Fibroblast of upper back skin (primary cell): ENCODE results near the gene LRRC36.
A peak's percentile ranks its signal among the peaks of the same experiment; 100 is the strongest.

Experiments
- DNase-seq: peaks from one replicate; pipeline ENCODE4 v3.0.0-alpha.2; 2013

The LRRC36 gene, protein sequence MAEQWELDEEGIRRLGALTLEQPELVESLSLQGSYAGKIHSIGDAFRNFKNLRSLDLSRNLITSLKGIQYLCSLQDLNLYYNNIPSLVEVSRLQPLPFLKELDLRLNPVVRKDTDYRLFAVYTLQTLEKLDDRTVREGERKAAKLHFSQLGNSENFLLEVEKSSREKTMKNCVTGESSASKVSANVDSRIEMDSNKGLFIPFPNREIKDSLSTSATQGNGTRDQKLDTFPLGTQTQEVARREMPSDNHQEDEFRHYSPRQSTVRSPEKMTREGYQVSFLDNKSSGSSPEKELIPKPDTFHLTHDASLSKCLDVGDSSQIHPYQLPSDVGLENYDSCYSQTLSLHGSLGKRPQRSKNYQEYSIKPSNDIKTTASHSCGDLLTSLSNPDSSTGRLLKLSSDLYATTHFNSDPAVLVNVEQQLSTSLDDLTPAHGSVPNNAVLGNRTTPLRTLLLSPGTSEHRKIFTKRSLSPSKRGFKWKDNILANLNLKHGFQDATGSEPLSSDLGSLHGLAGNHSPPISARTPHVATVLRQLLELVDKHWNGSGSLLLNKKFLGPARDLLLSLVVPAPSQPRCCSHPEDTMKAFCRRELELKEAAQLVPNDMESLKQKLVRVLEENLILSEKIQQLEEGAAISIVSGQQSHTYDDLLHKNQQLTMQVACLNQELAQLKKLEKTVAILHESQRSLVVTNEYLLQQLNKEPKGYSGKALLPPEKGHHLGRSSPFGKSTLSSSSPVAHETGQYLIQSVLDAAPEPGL

DNA sequence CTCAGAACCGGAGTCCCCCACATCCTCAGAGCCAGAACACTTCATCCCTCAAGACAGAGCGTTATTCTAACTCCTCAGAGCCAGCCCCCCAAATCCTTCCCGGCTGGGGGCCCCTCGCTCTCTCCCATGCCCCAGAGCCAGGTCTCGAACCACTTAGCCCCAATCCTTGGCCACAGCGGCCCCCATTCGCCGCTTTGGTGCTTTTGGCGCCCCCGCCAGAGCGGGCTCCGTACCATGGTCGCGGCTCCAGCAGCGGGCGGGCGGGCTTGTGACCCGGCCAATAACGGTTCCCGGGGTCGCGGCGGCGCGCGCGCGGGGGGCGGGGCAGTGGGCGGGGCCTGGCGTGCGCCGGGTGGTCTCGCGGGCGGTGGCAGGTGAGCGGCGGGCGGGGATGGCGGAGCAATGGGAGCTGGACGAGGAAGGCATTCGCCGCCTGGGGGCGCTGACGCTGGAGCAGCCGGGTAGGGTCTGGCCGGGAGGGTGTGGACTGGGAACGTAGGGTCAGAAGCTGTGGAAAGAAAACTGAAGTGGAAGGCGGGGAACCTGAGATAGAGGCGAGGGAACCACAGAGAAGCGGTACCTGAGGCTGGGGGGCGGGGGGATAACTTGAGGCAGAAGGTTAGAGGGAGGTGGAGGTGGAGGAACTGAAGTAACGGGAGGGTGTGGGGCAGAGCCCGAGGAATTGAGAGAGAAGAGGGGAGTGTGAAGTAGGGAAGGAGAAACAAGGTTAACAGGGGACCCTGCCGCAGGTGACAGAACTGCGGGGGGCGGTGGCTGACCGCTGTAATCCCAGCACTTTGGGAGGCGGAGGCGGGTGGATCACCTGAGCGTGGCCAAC is at the start of gene LRRC36, which contains the start of gene KCTD19:
LRRC36 (plus strand) TSS at position 344 of the 838 bp plus-strand sequence; CDS start at position 392, 48 bp downstream.
KCTD19 (minus strand) TSS at position 270 of the 838 bp plus-strand sequence; CDS start at position 236, 34 bp downstream.
- DNase-seq = no peak

- peak; percentile 100 for DNase-seq
These were observed 49.2 kb upstream of the LRRC36 start for GRCh38 chr16:67277294-67277998.

DNA sequence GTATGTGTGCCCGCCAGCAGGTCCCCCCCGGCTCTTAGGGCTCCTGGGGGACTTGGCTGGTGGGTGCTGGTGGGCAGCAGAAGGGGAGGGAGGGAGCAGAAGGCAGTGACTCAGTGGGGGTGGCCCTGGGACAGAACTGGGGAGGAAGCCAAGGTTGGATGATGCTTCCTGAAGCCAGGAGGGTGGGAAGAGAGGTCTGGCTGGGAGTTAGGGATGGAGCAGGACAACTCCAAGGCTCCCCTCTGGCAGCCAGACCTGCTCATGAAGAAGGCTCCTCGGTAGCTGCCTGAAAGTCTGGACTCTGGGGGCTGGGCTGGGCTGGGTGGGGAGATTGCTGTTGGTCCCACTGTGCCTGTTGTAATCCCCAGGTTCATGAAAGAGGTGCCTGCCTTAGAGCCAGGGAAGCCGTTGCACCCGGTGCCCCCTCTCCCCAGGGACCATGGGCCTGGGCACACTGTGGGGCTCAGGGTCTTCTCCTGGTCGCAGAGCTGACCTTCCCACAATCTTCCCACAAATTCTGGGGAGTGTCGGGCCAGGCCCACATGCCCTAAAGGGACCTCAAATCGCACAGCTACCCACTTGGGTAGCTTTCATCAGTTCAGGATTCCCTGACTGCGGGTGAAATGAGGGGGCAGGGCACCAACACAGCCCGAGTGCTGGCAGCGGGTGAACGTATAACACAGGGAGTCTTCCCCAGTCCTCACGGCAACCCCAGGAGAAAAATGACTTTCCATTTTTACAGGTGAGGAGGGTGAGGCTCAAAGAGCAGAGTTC is 48.4 kb upstream of the LRRC36 start:
- DNase-seq = peak; percentile 91

GRCh38 chr16:67278773-67279295 is 47.8 kb upstream of the LRRC36 start:
- DNase-seq = peak; percentile 13

DNA sequence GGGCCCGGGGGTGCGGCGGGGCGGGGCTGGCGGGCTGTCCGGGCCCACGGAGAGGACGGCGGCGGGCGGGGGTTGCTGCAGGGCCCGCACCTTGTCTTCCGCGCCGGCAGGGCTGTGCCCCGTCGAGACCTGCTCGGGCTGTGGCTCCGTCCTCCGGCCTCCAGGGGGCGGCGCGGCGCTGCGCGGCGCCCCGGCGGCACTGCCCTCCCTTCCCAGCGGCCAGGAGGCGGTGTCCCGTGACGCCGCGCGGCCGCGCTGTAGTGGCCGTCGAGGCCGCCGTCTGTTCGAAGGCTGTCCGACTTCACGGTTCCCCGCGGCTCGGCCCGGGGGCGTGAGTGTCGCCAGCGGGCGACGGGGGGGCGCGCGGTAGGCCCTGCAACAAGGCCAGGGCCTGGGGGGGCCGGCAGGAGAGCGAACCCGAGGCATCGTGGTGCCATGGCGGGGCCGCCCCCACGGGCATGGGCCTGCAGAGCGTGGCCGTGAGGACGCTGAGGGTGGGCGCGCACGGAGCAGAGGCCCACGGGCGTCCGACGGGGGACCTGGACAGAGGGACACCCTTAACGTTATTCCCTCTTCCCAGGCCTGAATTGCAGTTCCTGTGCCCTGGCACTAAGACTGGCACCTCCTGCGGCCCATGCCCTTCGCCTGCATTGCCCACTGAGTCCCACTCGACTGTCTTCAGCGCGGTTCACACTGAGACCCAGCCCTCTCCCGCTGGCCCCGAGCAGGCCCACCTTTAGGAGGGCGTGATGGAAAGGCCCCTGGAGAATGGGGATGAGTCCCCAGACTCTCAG is 47.1 kb upstream of the LRRC36 start, which contains the start of gene PLEKHG4:
PLEKHG4 (plus strand) TSS at position 237 of the 794 bp plus-strand sequence; CDS start at position 750, 513 bp downstream.
- DNase-seq = peak; percentile 72

- DNase-seq = no peak
These were observed 46.3 kb upstream of the LRRC36 start for GRCh38 chr16:67280090-67281015.

GRCh38 chr16:67281536-67282446 is 44.8 kb upstream of the LRRC36 start:
- no peak for DNase-seq

- no peak for DNase-seq
These were observed 44.2 kb upstream of the LRRC36 start for GRCh38 chr16:67282447-67282805.

GRCh38 chr16:67283039-67283825 is 43.4 kb upstream of the LRRC36 start:
- DNase-seq = no peak

DNA sequence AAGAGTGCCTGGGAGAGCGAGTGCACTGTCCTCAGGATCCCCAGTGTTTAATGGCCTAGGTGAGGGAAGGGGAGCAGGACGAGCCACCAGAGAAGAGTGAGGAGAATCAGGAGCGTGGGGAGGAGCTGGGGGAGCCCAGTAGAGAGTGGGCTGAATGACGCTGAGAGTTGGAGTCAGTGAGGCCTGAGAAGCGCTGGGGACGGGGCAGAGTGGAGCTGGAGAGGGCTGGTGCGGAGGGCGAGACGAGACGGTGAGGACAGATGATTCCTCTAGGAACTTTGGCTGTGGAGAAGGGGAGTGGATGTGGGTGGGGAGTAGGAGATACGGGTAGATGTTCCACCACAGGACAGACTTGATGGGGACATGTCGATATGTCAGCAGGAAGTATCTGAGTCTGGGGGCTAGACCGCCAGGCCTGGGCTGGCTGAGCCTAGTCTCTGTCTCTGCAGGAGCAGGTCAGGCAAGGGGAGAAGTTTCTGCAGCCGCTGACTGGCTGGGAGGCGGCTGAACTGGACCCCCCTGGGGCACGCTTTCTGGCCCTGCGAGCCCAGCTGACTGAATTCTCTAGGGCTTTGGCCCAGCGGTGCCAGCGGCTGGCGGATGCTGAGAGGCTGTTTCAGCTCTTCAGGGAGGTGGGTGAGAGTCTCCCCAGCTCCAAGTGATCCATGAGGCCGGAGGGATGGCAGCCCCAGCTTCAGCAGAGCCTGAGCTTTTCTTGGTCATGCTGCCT is 42.6 kb upstream of the LRRC36 start:
- no peak for DNase-seq

DNA sequence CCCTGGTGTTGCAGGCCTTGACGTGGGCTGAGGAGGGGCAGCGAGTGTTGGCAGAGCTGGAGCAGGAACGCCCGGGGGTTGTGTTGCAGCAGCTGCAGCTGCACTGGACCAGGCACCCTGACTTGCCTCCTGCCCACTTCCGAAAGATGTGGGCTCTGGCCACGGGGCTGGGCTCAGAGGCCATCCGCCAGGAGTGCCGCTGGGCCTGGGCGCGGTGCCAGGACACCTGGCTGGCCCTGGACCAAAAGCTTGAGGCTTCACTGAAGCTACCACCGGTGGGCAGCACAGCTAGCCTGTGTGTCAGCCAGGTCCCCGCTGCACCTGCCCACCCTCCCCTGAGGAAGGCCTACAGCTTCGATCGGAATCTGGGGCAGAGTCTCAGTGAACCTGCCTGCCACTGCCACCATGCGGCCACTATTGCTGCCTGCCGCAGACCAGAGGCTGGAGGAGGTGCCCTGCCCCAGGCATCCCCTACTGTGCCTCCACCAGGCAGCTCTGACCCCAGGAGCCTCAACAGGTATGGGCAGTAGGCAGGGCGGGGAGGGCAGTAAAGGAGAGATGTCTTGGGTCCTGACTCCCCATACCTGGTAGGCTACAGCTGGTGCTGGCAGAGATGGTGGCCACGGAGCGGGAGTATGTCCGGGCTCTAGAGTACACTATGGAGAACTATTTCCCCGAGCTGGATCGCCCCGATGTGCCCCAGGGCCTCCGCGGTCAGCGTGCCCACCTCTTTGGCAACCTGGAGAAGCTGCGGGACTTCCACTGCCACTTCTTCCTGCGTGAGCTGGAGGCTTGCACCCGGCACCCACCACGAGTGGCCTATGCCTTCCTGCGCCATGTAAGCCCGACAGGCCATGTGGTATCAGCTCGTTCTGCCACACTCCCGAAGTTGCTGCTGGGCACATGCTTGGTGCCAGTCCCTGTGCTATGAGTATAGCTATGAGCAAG is 41.6 kb upstream of the LRRC36 start:
- DNase-seq = no peak

GRCh38 chr16:67286441-67287235 is 40.0 kb upstream of the LRRC36 start:
- no peak for DNase-seq

DNA sequence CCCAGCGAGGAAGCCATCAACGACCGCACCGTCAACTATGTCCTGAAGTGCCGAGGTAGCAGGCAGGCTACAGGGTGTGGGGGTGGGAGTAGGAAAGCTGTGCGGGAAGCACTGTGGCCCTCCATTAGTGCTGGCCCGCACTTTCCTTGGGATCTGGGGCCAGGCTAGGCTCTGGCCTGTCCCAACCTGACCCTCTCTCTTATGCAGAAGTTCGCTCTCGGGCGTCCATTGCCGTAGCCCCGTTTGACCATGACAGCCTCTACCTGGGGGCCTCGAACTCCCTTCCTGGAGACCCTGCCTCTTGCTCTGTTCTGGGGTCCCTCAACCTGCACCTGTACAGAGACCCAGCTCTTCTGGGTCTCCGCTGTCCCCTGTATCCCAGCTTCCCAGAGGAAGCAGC is 38.7 kb upstream of the LRRC36 start:
- DNase-seq = no peak

DNA sequence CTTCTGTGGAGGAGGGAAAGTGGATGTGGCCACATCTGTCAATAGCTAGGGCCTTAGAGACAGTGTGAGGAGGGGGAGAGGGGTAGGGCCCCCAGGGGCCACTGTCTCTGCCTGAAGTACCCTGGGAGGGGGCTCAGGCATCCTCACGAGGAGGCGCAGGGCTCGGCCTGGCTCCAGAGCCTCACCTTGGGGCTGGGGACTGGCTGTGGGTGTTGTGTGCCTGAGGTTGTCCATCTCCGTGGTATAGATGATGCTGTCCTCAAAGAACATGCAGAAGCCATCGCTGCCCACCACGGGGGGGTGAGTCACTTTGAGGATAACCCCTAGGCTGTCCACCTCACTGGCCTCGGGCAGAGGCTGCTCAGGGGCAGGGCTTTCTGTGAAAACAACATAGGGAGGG is 35.2 kb upstream of the LRRC36 start:
- DNase-seq = no peak
